GM23338 (cell line): ENCODE results near the gene SLC25A13.

Source experiments
- CREB1 ChIP-seq: fragments of 250-450 bp; sonication (Bioruptor Pico); IDR thresholded peaks from 2 replicates; pipeline ENCODE4 v1.5.0; 2020; ENCODE audit warnings: low read depth, mild to moderate bottlenecking, moderate library complexity
- CTCF ChIP-seq, 2 experiments: fragments of 200-600 bp in 1 of 2; sonication (generic) in 1 of 2; conservative IDR thresholded peaks; 2 replicates each; pipeline versions ENCODE4 v1.5.1 to v1.6.1; 2016 to 2017; ENCODE audit warnings: antibody characterized with exemption in 2 of 2, low read depth in 2 of 2, mild to moderate bottlenecking in 2 of 2, moderate library complexity in 1 of 2
- EZH2 ChIP-seq: fragments of 200-600 bp; sonication (generic); IDR thresholded peaks from one replicate; pipeline ENCODE4 v1.8.0; 2017; ENCODE audit warnings: antibody characterized with exemption, mild to moderate bottlenecking, low read depth; ENCODE audit not compliant: unreplicated experiment
- EZH2phosphoT487 ChIP-seq: fragments of 200-600 bp; sonication (generic); IDR thresholded peaks from one replicate; pipeline ENCODE4 v1.8.1; 2018; ENCODE audit warnings: antibody characterized with exemption; ENCODE audit not compliant: unreplicated experiment
- JUNB ChIP-seq: IDR thresholded peaks from one replicate; pipeline ENCODE4 v1.6.1; 2016; ENCODE audit warnings: antibody characterized with exemption; ENCODE audit not compliant: unreplicated experiment
- NANOG ChIP-seq: IDR thresholded peaks from 2 replicates; pipeline ENCODE4 v1.6.1; 2016; ENCODE audit warnings: antibody characterized with exemption, borderline replicate concordance
- POLR2AphosphoS5 ChIP-seq: IDR thresholded peaks from 2 replicates; pipeline ENCODE4 v1.6.1; 2016; ENCODE audit warnings: antibody characterized with exemption, low read depth
- STAT1 ChIP-seq: IDR thresholded peaks from one replicate; pipeline ENCODE4 v1.6.1; 2016; ENCODE audit warnings: antibody characterized with exemption; ENCODE audit not compliant: unreplicated experiment
- ZNF114 ChIP-seq: fragments of 250-450 bp; sonication (Bioruptor Pico); IDR thresholded peaks from 2 replicates; pipeline ENCODE4 v1.5.0; 2020; ENCODE audit warnings: mild to moderate bottlenecking, moderate library complexity
- ZNF331 ChIP-seq: fragments of 250-450 bp; sonication (Bioruptor Pico); IDR thresholded peaks from 2 replicates; pipeline ENCODE4 v1.5.0; 2020; ENCODE audit warnings: low read depth, mild to moderate bottlenecking, moderate library complexity
- TF ChIP-seq, protein P1 (sequence below): IDR thresholded peaks from 2 replicates; pipeline ENCODE4 v1.6.1; 2016; ENCODE audit warnings: antibody characterized with exemption
- TF ChIP-seq, protein P2 (sequence below): IDR thresholded peaks from one replicate; pipeline ENCODE4 v1.6.1; 2018; ENCODE audit warnings: antibody characterized with exemption; ENCODE audit not compliant: unreplicated experiment
- TF ChIP-seq, protein P3 (sequence below): fragments of 250-450 bp; sonication (Bioruptor Pico); IDR thresholded peaks from 2 replicates; pipeline ENCODE4 v1.5.0; 2020; ENCODE audit warnings: mild to moderate bottlenecking, moderate library complexity

DNA sequence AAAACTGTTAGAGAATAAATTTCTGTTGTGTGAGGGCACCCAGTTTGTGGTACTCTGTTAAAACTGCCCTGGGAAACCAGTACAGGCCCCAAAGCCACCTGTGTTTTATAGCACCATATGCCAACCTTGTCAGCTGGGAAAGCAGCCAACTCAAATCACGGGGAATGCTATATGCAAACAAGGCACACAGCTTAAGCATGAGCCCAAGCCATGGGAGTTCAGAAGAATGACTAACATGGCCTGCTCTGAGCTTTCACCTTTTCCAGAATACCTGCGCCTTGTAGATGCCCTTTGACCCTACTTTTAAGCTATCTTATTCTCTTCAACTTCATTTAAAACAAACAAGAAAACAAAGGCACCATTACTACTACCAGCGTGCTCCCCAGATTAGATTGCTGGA lies 5.5 kb upstream of the SLC25A13 start:
- TF ChIP-seq CTCF (conservative IDR thresholded peaks at IDR 0.05; ENCODE audit: low read depth in 2 of 2) (no peak), EZH2 (no peak), POLR2AphosphoS5 (no peak), ZNF331 (CRISPR knock-in tag) (no peak), EZH2phosphoT487 (no peak), NANOG (no peak), ZNF114 (CRISPR knock-in tag) (no peak), JUNB (no peak), CREB1 (CRISPR knock-in tag) (no peak), STAT1 (no peak)
- TF ChIP-seq, protein P1, sequence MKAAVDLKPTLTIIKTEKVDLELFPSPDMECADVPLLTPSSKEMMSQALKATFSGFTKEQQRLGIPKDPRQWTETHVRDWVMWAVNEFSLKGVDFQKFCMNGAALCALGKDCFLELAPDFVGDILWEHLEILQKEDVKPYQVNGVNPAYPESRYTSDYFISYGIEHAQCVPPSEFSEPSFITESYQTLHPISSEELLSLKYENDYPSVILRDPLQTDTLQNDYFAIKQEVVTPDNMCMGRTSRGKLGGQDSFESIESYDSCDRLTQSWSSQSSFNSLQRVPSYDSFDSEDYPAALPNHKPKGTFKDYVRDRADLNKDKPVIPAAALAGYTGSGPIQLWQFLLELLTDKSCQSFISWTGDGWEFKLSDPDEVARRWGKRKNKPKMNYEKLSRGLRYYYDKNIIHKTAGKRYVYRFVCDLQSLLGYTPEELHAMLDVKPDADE = no peak
- TF ChIP-seq, protein P2, sequence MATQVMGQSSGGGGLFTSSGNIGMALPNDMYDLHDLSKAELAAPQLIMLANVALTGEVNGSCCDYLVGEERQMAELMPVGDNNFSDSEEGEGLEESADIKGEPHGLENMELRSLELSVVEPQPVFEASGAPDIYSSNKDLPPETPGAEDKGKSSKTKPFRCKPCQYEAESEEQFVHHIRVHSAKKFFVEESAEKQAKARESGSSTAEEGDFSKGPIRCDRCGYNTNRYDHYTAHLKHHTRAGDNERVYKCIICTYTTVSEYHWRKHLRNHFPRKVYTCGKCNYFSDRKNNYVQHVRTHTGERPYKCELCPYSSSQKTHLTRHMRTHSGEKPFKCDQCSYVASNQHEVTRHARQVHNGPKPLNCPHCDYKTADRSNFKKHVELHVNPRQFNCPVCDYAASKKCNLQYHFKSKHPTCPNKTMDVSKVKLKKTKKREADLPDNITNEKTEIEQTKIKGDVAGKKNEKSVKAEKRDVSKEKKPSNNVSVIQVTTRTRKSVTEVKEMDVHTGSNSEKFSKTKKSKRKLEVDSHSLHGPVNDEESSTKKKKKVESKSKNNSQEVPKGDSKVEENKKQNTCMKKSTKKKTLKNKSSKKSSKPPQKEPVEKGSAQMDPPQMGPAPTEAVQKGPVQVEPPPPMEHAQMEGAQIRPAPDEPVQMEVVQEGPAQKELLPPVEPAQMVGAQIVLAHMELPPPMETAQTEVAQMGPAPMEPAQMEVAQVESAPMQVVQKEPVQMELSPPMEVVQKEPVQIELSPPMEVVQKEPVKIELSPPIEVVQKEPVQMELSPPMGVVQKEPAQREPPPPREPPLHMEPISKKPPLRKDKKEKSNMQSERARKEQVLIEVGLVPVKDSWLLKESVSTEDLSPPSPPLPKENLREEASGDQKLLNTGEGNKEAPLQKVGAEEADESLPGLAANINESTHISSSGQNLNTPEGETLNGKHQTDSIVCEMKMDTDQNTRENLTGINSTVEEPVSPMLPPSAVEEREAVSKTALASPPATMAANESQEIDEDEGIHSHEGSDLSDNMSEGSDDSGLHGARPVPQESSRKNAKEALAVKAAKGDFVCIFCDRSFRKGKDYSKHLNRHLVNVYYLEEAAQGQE = no peak
- TF ChIP-seq, protein P3, sequence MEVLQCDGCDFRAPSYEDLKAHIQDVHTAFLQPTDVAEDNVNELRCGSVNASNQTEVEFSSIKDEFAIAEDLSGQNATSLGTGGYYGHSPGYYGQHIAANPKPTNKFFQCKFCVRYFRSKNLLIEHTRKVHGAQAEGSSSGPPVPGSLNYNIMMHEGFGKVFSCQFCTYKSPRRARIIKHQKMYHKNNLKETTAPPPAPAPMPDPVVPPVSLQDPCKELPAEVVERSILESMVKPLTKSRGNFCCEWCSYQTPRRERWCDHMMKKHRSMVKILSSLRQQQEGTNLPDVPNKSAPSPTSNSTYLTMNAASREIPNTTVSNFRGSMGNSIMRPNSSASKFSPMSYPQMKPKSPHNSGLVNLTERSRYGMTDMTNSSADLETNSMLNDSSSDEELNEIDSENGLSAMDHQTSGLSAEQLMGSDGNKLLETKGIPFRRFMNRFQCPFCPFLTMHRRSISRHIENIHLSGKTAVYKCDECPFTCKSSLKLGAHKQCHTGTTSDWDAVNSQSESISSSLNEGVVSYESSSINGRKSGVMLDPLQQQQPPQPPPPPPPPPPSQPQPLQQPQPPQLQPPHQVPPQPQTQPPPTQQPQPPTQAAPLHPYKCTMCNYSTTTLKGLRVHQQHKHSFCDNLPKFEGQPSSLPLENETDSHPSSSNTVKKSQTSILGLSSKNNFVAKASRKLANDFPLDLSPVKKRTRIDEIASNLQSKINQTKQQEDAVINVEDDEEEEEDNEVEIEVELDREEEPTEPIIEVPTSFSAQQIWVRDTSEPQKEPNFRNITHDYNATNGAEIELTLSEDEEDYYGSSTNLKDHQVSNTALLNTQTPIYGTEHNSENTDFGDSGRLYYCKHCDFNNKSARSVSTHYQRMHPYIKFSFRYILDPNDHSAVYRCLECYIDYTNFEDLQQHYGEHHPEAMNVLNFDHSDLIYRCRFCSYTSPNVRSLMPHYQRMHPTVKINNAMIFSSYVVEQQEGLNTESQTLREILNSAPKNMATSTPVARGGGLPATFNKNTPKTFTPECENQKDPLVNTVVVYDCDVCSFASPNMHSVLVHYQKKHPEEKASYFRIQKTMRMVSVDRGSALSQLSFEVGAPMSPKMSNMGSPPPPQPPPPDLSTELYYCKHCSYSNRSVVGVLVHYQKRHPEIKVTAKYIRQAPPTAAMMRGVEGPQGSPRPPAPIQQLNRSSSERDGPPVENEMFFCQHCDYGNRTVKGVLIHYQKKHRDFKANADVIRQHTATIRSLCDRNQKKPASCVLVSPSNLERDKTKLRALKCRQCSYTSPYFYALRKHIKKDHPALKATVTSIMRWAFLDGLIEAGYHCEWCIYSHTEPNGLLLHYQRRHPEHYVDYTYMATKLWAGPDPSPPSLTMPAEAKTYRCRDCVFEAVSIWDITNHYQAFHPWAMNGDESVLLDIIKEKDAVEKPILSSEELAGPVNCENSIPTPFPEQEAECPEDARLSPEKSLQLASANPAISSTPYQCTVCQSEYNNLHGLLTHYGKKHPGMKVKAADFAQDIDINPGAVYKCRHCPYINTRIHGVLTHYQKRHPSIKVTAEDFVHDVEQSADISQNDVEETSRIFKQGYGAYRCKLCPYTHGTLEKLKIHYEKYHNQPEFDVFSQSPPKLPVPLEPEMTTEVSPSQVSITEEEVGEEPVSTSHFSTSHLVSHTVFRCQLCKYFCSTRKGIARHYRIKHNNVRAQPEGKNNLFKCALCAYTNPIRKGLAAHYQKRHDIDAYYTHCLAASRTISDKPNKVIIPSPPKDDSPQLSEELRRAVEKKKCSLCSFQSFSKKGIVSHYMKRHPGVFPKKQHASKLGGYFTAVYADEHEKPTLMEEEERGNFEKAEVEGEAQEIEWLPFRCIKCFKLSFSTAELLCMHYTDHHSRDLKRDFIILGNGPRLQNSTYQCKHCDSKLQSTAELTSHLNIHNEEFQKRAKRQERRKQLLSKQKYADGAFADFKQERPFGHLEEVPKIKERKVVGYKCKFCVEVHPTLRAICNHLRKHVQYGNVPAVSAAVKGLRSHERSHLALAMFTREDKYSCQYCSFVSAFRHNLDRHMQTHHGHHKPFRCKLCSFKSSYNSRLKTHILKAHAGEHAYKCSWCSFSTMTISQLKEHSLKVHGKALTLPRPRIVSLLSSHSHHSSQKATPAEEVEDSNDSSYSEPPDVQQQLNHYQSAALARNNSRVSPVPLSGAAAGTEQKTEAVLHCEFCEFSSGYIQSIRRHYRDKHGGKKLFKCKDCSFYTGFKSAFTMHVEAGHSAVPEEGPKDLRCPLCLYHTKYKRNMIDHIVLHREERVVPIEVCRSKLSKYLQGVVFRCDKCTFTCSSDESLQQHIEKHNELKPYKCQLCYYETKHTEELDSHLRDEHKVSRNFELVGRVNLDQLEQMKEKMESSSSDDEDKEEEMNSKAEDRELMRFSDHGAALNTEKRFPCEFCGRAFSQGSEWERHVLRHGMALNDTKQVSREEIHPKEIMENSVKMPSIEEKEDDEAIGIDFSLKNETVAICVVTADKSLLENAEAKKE (CRISPR knock-in tag) = no peak
